Immature natural killer cell (primary cell): ENCODE results near the gene PXDC1. TPM values are rescaled to one million over a fixed set of nuclear protein-coding genes. Genes with fewer than 3 reads are reported as not detected.
"Not testable (repeated sequence)": the region's sequence is repeated elsewhere in the genome, so short reads cannot be mapped to it uniquely, and the experiment has no call there.

ENCODE experiments used
- DNase-seq, 3 donors: peaks; one replicate each; pipeline ENCODE4 v3.0.0; 2022; ENCODE audit warnings: mixed read lengths in 1 of 3
- H3K27ac Mint-ChIP-seq, 6 donors: one replicate each; pipeline ENCODE4 v1.8.0; 2020; ENCODE audit warnings: mixed read lengths in 6 of 6, mild to moderate bottlenecking in 5 of 6, inconsistent platforms in 4 of 6, moderate library complexity in 3 of 6
- H3K27me3 Mint-ChIP-seq, 3 donors: one replicate each; pipeline ENCODE4 v1.8.0; 2020 to 2021; ENCODE audit warnings: low read depth in 3 of 3, mild to moderate bottlenecking in 3 of 3, mixed read lengths in 3 of 3, moderate library complexity in 3 of 3, inconsistent platforms in 1 of 3
- H3K36me3 Mint-ChIP-seq, 3 donors: one replicate each; pipeline ENCODE4 v1.8.0; 2020; ENCODE audit warnings: mixed read lengths in 3 of 3, inconsistent platforms in 2 of 3, mild to moderate bottlenecking in 2 of 3
- H3K4me1 Mint-ChIP-seq, 2 donors: one replicate each; pipeline ENCODE4 v1.8.0; 2020; ENCODE audit warnings: inconsistent platforms in 2 of 2, mild to moderate bottlenecking in 2 of 2, mixed read lengths in 2 of 2, moderate library complexity in 1 of 2
- H3K4me3 Mint-ChIP-seq, 5 donors: one replicate each; pipeline ENCODE4 v1.8.0; 2020; ENCODE audit warnings: mild to moderate bottlenecking in 5 of 5, mixed read lengths in 5 of 5, inconsistent platforms in 3 of 5, moderate library complexity in 3 of 5
- H3K9me3 Mint-ChIP-seq, 6 donors: one replicate each; pipeline ENCODE4 v1.8.0; 2020; ENCODE audit warnings: mild to moderate bottlenecking in 6 of 6, mixed read lengths in 6 of 6, inconsistent platforms in 4 of 6, moderate library complexity in 3 of 6
- polyA plus RNA-seq, 3 donors: library from polyadenylated mRNA; unstranded; fragments of 300-500 nt; fragmentation: Illumina TruSeq; gene quantifications; one replicate each; pipeline ENCODE4 v1.2.3, GENCODE V29; 2021

PXDC1 gene
- polyA plus RNA-seq, 3 donors from 2014 or later = not detected

- H3K27ac Mint-ChIP-seq, H3K9me3 Mint-ChIP-seq, H3K27me3 Mint-ChIP-seq, H3K4me3 Mint-ChIP-seq, DNase-seq, H3K4me1 Mint-ChIP-seq, H3K36me3 Mint-ChIP-seq: not testable (repeated sequence)
Observed at GRCh38 chr6:3720770-3721169, 30.7 kb downstream of the PXDC1 start.

- peaks cover 0 to 3% (median 2%) of the 10 kb centered on the region in 3 donors for H3K27me3 Mint-ChIP-seq
- H3K4me1 Mint-ChIP-seq = no peaks in the 10 kb centered on the region
- no peak for DNase-seq
- H3K9me3 Mint-ChIP-seq = no peaks in the 10 kb centered on the region
- no peak overlapping the region for H3K4me3 Mint-ChIP-seq
- H3K27ac Mint-ChIP-seq = no peak overlapping the region
- no peaks in the 10 kb centered on the region for H3K36me3 Mint-ChIP-seq
Observed at GRCh38 chr6:3719462-3720308, 31.8 kb downstream of the PXDC1 start.

GRCh38 chr6:3718407-3718806, 33.1 kb downstream of the PXDC1 start:
- H3K4me3 Mint-ChIP-seq = no peak overlapping the region
- H3K36me3 Mint-ChIP-seq = no peaks in the 10 kb centered on the region
- no peaks in the 10 kb centered on the region for H3K4me1 Mint-ChIP-seq
- no peaks in the 10 kb centered on the region for H3K9me3 Mint-ChIP-seq
- no peak for DNase-seq
- H3K27ac Mint-ChIP-seq = no peak overlapping the region
- peaks cover 2 to 3% (median 3%) of the 10 kb centered on the region in 3 donors for H3K27me3 Mint-ChIP-seq

GRCh38 chr6:3715285-3715684, 36.2 kb downstream of the PXDC1 start:
- Mint-ChIP-seq H3K4me1 (no peaks in the 10 kb centered on the region), H3K9me3 (no peaks in the 10 kb centered on the region), H3K36me3 (no peaks in the 10 kb centered on the region), H3K27me3 (peaks cover 2 to 3% (median 3%) of the 10 kb centered on the region in 3 donors), H3K4me3 (no peak overlapping the region), H3K27ac (no peak overlapping the region)
- DNase-seq = no peak

GRCh38 chr6:3714768-3715167, 36.7 kb downstream of the PXDC1 start:
- Mint-ChIP-seq H3K4me3 (no peak overlapping the region), H3K9me3 (no peaks in the 10 kb centered on the region), H3K36me3 (no peaks in the 10 kb centered on the region), H3K27ac (no peak overlapping the region), H3K27me3 (peaks cover 2 to 3% (median 3%) of the 10 kb centered on the region in 3 donors), H3K4me1 (no peaks in the 10 kb centered on the region)
- no peak for DNase-seq

- H3K27me3 Mint-ChIP-seq = peaks cover 2 to 6% (median 2%) of the 10 kb centered on the region in 3 donors
- no peak overlapping the region for H3K4me3 Mint-ChIP-seq
- DNase-seq = no peak
- H3K27ac Mint-ChIP-seq = no peak overlapping the region
- H3K9me3 Mint-ChIP-seq = no peaks in the 10 kb centered on the region
- no peaks in the 10 kb centered on the region for H3K36me3 Mint-ChIP-seq
- no peaks in the 10 kb centered on the region for H3K4me1 Mint-ChIP-seq
Observed at GRCh38 chr6:3714111-3714510, 37.4 kb downstream of the PXDC1 start.

GRCh38 chr6:3712827-3713665, 38.5 kb downstream of the PXDC1 start:
- Mint-ChIP-seq H3K4me1 (no peaks in the 10 kb centered on the region), H3K27ac (no peak overlapping the region), H3K27me3 (peaks cover 0 to 6% (median 2%) of the 10 kb centered on the region in 3 donors), H3K9me3 (no peaks in the 10 kb centered on the region), H3K36me3 (no peaks in the 10 kb centered on the region), H3K4me3 (no peak overlapping the region)
- no peak for DNase-seq

- H3K9me3 Mint-ChIP-seq = no peaks in the 10 kb centered on the region
Observed at GRCh38 chr6:3711776-3712175, 39.7 kb downstream of the PXDC1 start.

GRCh38 chr6:3710403-3710802, 41.1 kb downstream of the PXDC1 start:
- Mint-ChIP-seq H3K27ac (no peak overlapping the region), H3K27me3 (peaks cover 0 to 8% (median 0%) of the 10 kb centered on the region in 3 donors), H3K4me1 (no peaks in the 10 kb centered on the region), H3K4me3 (no peak overlapping the region), H3K36me3 (no peaks in the 10 kb centered on the region), H3K9me3 (no peaks in the 10 kb centered on the region)
- DNase-seq = no peak

More at GRCh38 chr6:3711776-3712175, 39.7 kb downstream of the PXDC1 start:
- no peaks in the 10 kb centered on the region for H3K4me1 Mint-ChIP-seq
- DNase-seq = no peak
- H3K27me3 Mint-ChIP-seq = peaks cover 0 to 8% (median 0%) of the 10 kb centered on the region in 3 donors
- no peaks in the 10 kb centered on the region for H3K36me3 Mint-ChIP-seq
- no peak overlapping the region for H3K27ac Mint-ChIP-seq
- H3K4me3 Mint-ChIP-seq = no peak overlapping the region

- H3K4me3 Mint-ChIP-seq = no peak overlapping the region
Observed at GRCh38 chr6:3708540-3708939, 43.0 kb downstream of the PXDC1 start.

GRCh38 chr6:3707751-3708412, 43.6 kb downstream of the PXDC1 start:
- Mint-ChIP-seq H3K9me3 (no peaks in the 10 kb centered on the region), H3K27me3 (peaks cover 0 to 7% (median 3%) of the 10 kb centered on the region in 3 donors), H3K27ac (no peak overlapping the region), H3K4me1 (no peaks in the 10 kb centered on the region), H3K4me3 (no peak overlapping the region), H3K36me3 (no peaks in the 10 kb centered on the region)
- no peak for DNase-seq

More at GRCh38 chr6:3708540-3708939, 43.0 kb downstream of the PXDC1 start:
- H3K27me3 Mint-ChIP-seq = peaks cover 0 to 7% (median 3%) of the 10 kb centered on the region in 3 donors
- DNase-seq = no peak
- no peaks in the 10 kb centered on the region for H3K9me3 Mint-ChIP-seq
- H3K4me1 Mint-ChIP-seq = no peaks in the 10 kb centered on the region
- H3K27ac Mint-ChIP-seq = no peak overlapping the region
- no peaks in the 10 kb centered on the region for H3K36me3 Mint-ChIP-seq

- Mint-ChIP-seq H3K27me3 (peaks cover 0 to 7% (median 3%) of the 10 kb centered on the region in 3 donors), H3K4me1 (no peaks in the 10 kb centered on the region), H3K36me3 (no peaks in the 10 kb centered on the region), H3K4me3 (no peak overlapping the region), H3K9me3 (peaks cover 0 to 2% (median 0%) of the 10 kb centered on the region in 6 donors), H3K27ac (no peak overlapping the region)
- no peak for DNase-seq
Observed at GRCh38 chr6:3707024-3707423, 44.5 kb downstream of the PXDC1 start.

- H3K4me3 Mint-ChIP-seq = no peak overlapping the region
- H3K27me3 Mint-ChIP-seq = peaks cover 0 to 7% (median 3%) of the 10 kb centered on the region in 3 donors
- peaks cover 0 to 2% (median 0%) of the 10 kb centered on the region in 6 donors for H3K9me3 Mint-ChIP-seq
- H3K27ac Mint-ChIP-seq = no peak overlapping the region
- no peaks in the 10 kb centered on the region for H3K36me3 Mint-ChIP-seq
- no peak for DNase-seq
- H3K4me1 Mint-ChIP-seq = no peaks in the 10 kb centered on the region
Observed at GRCh38 chr6:3706547-3706946, 45.0 kb downstream of the PXDC1 start.

- Mint-ChIP-seq H3K27ac (no peak overlapping the region), H3K4me3 (no peak overlapping the region), H3K27me3 (peaks cover 2 to 5% (median 3%) of the 10 kb centered on the region in 3 donors), H3K36me3 (no peaks in the 10 kb centered on the region), H3K9me3 (peaks cover 0 to 2% (median 0%) of the 10 kb centered on the region in 6 donors), H3K4me1 (no peaks in the 10 kb centered on the region)
- DNase-seq = no peak
Observed at GRCh38 chr6:3701631-3702030, 49.9 kb downstream of the PXDC1 start.
